GM12873 (cell line): Measurements from ENCODE around the gene TMEM190.
"Not testable (repeated sequence)": the region's sequence is repeated elsewhere in the genome, so short reads cannot be mapped to it uniquely, and the experiment has no call there.

Source experiments
- TF ChIP-seq, protein P1 (sequence below): IDR thresholded peaks from 2 replicates; pipeline ENCODE4 v1.5.1; 2012; ENCODE audit warnings: low read depth, mild to moderate bottlenecking, moderate library complexity, low read length, control low read depth; ENCODE audit not compliant: insufficient read depth; ENCODE audit errors: missing control alignments

The TMEM190 gene

DNA sequence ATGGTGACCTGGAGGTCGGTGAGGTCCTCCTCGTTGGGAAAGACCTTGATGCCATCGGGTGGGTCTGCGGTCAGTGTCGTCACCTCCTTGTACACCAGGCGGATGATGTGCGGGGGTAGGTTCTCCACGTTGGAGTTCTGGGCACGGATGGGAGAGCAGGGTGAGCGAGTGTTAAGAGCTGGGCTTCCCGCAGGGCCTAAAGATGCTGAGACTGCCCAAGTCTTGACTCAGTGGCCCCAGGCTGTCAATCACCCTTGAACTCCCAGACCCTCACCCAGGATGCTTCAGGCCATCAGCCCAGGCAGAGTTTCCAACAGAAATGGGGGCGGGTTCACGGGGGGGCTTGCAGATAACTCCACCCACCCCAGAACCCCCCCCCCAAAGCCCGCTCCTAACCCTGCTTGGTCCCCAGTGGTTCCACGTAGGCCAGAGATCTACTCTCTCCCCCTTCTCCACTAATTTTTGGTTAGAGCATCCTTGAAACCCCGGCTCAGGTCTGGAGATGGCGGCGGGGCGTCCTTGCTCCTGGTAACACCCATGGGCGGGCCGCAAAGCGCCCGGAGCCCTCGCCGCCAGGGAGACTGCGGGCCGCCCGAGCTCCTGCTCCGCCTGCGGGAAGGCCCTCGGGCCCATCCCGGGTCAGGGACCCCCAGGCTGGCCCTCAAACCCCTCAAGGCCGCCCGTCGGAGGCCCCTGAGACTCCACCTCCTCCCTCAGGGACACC is 30.4 kb downstream of the TMEM190 start:
- TF ChIP-seq, protein P1, sequence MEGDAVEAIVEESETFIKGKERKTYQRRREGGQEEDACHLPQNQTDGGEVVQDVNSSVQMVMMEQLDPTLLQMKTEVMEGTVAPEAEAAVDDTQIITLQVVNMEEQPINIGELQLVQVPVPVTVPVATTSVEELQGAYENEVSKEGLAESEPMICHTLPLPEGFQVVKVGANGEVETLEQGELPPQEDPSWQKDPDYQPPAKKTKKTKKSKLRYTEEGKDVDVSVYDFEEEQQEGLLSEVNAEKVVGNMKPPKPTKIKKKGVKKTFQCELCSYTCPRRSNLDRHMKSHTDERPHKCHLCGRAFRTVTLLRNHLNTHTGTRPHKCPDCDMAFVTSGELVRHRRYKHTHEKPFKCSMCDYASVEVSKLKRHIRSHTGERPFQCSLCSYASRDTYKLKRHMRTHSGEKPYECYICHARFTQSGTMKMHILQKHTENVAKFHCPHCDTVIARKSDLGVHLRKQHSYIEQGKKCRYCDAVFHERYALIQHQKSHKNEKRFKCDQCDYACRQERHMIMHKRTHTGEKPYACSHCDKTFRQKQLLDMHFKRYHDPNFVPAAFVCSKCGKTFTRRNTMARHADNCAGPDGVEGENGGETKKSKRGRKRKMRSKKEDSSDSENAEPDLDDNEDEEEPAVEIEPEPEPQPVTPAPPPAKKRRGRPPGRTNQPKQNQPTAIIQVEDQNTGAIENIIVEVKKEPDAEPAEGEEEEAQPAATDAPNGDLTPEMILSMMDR = no peak

DNA sequence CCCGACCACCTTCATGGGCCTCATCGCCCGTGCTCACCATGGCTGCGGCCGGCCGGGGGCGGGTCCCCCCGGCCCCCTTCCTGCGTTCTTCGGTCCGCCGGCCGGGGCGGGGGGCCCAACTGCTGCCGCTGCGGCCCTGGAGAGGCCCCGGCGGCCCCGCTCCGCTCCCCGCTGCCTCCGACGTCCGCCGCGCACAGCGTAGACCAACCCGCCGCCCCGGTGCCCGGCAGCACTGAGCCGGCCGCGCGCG is 30.8 kb downstream of the TMEM190 start, which contains the start of gene UBE2S:
UBE2S (minus strand) TSS at position 239 of the 250 bp plus-strand sequence; CDS start at position 40, 199 bp downstream.
- TF ChIP-seq, protein P1 = not testable (repeated sequence)

DNA sequence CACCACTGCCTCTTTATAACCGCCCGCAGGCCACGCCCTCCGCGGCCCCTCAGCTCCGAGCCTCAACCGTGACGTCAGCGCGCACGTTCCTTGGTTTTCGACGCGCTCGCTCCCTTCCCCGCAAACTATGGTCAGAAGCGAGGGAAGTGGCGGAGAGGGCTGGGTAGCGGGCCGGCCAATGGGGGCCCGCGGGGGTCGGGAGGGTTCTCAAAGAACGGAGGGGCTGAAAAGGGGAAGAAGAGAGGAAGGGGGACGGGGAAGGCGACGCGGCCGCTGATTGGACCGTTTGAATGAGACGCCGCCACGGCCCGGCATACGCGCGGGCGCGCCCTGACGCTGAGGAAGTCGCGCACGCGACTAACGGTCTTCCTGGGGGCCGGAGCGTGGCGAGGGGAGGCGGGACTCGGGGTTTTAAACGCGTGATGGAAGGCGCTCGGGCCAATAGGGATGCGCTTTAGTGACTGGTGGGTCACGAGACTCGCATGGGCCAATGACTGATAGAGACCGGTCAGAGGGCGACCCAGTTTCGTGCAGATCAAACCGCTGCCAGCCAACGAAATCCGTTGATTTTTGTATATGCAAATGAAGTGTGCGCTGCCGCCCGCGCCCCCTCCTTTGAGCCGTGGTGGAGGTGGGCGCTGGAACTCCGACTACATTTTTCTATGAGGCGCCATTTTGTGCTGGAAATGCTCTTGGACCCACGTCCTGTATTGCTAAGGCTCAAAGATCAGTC is 31.3 kb downstream of the TMEM190 start:
- TF ChIP-seq, protein P1 = no peak

DNA sequence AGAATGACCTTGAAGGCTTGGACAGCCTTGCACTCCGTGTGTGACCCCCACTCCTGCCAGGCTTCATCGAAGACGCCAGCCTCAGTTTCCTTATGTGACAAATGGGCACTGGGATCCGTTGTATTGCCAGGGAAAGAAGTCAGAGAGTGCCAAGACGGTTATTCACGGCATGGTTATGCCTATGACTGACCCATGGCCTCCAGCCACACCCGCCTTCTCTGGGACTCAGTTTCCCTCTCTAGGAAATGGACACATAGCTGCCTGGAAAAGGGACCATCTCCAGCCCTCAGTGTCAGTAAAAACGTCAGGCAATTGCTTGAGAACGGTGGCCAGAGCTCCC is 31.9 kb downstream of the TMEM190 start:
- TF ChIP-seq, protein P1 = no peak

DNA sequence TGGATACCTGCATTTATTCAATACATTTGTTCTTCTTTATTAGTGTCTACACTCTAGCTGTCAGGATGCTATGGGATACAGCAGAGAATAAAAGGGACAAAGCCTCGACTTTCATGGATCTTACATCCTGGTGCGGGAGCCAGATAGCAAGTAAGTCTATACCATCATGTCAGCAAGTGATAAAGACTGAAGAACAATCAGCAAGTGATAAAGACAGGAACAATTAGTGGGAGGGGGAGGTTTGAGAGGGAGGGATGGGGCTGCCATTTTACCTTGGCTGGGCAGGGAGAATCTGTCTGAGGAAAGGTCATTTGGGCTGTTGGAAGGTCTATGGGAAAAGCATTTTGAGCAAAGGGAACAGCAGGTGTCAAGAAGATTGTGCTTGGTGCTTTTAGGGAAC is 33.5 kb downstream of the TMEM190 start:
- TF ChIP-seq, protein P1 = no peak

DNA sequence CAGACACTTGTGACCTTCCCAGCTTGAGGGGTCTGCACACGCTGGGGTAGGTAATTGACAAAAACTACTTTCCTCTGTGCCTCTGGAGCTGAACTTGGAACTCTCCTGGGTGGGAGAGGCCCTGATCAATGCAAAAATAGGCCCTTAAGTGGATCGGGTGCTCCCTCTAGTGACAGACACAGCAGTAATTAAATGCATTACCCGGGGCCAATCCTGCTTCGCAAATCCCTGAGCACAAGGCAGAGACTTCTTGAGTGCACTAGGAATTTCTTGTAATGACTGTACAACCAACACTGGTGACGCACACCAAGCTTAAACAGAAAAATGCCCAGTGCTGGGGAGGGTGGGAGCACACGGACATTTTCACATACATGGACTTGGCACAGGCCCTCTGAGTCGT is 41.6 kb downstream of the TMEM190 start:
- TF ChIP-seq, protein P1 = peak; percentile 72

DNA sequence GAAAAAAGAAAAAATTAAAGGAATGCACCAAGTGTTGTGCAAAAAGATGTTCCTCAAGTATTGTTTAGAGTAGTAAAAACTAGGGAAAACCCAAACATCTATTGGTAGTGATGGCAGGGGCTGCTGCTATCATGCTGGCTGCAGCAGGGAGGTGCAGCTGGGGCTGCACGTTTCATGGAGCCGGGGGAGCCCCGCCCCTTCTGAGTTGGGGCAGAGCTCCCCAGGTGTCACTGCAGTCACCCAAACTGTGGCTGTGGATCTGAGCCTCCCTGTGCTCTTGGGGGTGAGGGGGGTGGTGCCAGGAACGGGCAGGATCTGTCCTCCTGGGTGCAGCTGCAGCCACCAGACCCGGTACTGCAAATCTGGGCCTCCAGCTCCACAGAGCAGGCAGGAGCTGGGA is 42.5 kb downstream of the TMEM190 start:
- TF ChIP-seq, protein P1 = no peak
